Erythroblast (primary cell): ENCODE data around the gene LRMDA.
"Not testable (repeated sequence)": the region's sequence is repeated elsewhere in the genome, so short reads cannot be mapped to it uniquely, and the experiment has no call there.

ENCODE experiments used
- DNase-seq, 2 experiments: peaks; one replicate each; lab custom pipeline; 2025; lab: John Stamatoyannopoulos, UW
- GATA1 ChIP-seq: IDR thresholded peaks from 2 replicates; pipeline ENCODE4 v1.6.1; 2011; ENCODE audit warnings: low read depth, mild to moderate bottlenecking, control low read depth, low read length, moderate library complexity
- POLR2A ChIP-seq: IDR thresholded peaks from 2 replicates; pipeline ENCODE4 v1.6.1; 2011; ENCODE audit warnings: mild to moderate bottlenecking, low read length

Gene LRMDA

DNA sequence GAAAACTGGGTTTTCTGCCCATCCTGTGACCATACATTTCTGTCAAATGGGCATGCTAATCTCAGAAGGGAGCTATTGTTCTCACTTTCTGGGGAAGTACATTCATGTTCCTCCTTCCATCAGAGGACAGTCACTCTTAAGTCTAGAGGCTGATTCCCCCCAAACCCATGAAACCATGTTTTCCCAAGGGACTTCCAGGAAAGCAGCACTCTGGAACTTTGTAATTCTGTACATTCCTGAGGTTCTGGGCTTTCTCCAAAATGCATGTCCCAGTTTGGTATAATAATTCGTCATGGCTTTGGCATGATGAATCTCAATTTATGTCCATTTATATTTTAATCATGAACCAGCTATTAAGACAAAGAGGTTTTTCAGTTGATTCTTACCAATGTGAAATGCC lies 688.1 kb downstream of the LRMDA start:
- no peak for DNase-seq
- no peak for TF ChIP-seq GATA1
- TF ChIP-seq POLR2A = no peak

DNA sequence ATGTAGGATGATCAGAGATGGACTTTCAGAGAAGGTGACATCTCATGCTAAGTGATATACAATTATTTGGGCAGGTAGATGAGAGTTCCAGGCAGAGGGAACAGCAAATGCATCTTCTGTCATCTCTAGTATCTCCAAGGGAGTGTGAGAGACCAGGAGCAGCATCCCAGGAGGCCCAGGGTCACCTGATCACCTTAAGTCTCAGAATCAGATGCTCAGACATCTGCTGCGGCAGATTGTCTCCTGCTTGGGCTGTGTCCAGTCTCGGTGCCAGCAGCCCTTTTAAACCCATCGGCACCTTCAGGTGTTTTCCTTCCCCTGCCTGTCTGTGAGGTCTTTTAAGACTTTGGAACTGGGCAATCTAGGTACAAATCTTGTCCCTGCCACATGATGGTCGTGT lies 690.6 kb downstream of the LRMDA start:
- no peak for DNase-seq

DNA sequence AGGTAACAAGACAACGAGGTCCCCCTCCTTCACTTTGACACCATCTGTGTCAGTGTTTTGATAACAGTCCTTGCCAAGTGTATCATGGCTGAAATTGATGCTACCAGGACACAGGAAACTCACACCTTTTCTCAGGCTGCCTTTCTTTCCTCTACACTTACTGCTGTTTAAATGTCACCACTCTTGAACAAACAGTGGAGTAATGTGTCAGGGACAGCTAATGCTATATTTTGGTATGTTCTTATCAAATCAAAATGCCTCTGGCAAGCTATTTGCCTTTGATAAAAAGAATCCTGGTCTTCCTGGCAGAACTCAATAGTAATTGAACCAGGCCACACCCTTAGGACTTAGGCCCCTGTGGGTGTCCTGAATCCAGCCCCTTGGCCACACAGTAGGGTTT lies 692.9 kb downstream of the LRMDA start:
- TF ChIP-seq GATA1 = no peak
- no peak for TF ChIP-seq POLR2A
- DNase-seq = no peak

More for the DNA sequence above, 690.6 kb downstream of the LRMDA start:
- TF ChIP-seq GATA1 (no peak), POLR2A (no peak)

DNA sequence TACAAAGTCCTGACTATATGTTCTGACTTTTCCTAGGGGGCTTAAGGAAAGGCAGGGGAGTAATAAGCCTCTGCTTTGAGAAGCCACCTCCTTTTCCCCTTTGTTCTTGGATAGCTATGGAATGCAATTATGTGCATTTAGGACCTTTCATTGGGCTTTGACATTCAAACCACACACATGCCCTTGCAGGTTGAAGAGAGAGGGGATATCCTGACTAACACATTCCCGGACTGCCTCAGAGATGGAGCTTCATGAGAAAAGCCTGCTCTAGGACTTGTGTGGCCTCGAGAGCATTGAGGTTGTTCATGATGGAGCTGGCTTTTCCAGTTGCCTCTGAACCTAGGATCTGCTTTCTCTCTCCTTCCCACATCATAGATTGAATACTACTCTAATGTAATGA lies 694.5 kb downstream of the LRMDA start:
- TF ChIP-seq POLR2A (no peak), GATA1 (no peak)

DNA sequence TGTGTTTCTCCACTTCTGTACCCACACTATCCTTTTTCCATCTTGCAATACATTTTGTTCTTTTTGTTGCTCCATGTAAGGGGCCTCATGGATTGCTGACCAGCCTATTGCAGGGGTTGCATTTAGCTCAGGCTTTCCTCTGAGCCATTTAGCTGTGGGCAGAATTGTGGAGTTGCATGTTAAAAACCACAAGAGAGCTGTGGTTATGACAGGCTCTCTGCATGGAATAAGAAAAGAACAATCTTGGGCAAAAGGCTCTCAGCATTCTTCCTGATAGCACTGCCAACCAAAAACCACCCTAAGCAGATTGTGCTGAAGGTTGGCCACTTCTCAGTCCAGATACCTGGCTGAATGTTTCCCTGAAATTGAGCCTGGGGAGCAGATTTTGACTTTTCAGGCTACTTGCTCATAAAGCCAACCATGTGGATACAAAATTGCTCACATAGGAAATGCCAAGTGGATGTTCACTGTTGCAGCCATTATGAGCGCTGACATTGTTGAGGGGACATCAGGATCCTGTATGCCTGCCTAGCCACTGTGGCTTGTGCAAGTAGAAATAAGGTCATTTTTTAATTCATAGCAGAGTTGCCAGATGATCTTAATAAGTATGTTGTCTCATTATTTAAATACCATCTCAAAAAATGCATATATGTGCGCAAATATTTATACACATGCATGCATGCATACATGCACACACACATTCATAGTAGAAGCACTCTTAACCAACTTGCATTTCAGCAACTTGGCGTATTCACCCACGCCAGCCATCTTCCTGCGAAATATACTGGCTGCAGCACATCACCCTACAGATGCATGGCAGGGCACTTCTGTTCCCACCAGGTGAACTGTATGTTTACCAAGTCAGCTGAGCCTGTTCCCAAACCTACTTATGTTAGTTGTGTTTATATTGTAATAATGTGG lies 695.4 kb downstream of the LRMDA start:
- no peak for DNase-seq
- TF ChIP-seq GATA1 (no peak), POLR2A (no peak)

More for the DNA sequence above, 694.5 kb downstream of the LRMDA start:
- DNase-seq = no peak

DNA sequence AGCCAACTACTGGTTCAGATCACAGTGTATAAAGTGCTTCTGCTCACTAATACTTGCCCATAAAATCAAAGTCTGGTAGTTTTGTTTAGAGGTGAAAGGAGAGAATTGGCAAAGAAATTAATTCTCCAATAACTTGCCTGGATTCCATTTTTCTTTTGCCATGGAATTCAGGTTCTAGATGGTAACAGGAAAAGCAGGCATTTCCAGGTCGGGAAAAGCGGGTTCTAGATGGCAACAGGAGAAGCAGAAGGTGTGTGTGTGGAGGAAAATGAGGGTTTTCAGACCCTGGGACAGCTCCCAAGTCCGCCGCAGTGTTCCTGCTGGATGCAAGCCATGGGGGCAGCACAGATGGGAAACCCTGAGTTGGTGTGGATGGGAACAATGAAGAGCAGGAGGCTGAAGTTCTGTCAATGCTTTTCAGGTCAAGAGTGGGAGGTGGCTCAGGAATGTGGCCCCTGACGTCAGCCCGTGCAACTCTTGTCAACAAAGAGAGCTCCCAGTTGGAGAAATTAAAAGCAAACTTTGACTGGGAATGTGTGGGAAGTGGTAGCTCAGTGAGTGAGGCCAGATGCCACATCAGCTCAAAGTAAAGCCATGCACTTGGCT lies 696.7 kb downstream of the LRMDA start:
- TF ChIP-seq POLR2A = no peak
- no peak for TF ChIP-seq GATA1
- no peak for DNase-seq

DNA sequence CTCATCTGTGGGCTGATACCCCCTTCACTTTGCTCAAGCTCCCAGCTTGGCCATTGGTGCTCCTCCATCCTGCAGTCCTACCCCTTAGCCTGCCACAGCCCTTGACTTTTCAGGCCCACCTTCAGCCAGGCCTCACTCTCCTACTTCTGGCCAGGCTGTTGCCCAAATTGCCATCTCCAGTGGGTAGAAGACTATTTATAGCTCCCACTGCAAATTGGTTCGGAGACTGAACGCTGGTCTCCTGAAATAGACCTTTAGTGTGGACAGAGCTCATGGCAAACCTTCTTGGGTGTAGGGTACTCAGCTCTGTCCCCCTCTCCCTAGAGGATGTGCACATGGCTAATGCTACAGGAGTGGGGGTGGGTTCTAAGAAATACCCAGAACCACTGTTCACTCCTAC lies 697.8 kb downstream of the LRMDA start:
- TF ChIP-seq POLR2A (no peak), GATA1 (no peak)
- no peak for DNase-seq

DNA sequence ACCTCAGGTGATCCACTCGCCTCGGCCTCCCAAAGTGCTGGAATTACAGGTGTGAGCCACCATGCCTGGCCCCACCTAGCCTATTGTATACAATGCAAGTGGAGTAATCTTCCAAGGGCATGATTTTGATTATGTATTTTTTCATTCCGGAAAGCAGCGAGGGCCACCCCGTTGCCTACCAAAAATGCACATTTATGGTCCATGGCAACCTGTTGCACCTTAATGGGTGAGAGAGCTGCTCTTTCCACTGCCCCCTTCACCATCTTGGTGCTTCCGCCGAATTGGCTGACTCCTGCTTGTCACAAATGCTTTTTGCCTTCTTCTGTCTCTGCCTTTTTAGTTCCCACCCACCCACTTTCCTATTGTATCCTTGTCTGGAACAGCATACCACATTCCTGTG lies 699.5 kb downstream of the LRMDA start:
- DNase-seq = no peak
- no peak for TF ChIP-seq GATA1
- TF ChIP-seq POLR2A = no peak

DNA sequence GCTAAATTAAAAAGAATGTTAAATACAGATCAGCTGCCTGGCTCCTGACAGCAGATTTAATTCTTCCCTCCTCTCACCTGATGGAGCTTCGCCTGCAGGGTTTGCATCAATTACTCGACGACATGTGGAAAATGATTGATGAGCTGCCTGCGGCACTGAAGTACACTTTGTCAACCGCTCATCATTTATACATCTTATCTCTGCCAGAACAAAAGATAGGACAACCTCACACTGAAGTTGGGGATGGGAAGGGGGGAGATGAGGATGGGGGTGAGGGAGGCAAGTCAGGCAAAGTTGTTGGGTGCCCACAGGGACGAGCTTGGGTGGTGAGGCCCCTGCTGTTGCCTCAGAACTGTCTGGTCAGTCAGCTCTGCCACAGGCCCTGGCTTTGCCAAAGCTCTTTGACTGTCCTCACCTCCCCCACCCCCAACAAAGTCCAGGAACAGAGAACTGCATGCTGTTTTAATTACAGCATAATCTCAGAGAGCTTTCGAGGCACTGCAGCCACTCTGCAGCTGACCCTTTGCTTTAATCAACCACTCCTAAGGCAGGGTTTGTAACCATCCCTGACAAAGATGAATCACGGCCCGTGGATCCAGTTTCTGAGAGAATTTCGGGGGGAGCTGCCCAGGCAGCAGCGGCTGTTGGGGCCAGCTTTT lies 702.3 kb downstream of the LRMDA start:
- TF ChIP-seq GATA1 (no peak), POLR2A (no peak)

DNA sequence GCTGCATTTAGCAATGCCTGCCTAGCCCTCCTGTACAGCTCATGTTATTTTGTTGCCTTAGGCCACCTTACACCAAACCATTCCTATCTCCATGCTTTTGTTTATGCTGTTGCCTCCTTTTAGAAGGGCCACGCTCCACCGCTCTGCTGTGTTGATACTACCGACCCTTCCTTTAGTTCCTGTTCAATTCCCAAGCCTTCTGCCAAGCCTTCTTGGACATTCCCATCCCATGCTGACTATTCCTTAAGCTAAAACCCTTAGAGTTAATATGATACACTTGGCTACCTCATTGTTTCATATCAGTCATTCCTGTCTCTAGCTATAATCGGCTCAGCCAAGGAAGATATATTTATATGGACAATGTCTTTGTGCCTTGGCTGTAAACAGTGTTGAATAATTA lies 705.5 kb downstream of the LRMDA start:
- TF ChIP-seq GATA1 (no peak), POLR2A (no peak)
- no peak for DNase-seq

More for the DNA sequence above, 702.3 kb downstream of the LRMDA start:
- no peak for DNase-seq

DNA sequence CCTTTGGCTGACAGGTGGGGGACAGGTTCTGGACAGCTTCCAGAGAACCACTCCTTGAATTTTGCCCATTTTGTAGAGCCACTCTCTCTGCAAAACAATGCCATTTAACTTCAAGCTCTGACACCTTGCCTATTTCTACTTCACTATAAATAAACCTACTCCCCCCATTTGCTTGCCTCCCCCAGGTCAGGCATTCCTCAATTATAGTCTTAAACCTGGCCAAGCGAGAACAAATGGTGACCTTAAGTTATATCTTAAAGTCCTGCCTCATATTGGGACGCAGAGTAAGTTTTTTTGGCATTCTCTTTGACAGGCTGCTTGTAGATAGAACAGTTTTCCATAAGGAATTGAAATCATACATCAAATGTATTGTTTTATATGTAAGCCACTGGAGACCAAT lies 706.9 kb downstream of the LRMDA start:
- no peak for DNase-seq
- TF ChIP-seq GATA1 (no peak), POLR2A (no peak)

DNA sequence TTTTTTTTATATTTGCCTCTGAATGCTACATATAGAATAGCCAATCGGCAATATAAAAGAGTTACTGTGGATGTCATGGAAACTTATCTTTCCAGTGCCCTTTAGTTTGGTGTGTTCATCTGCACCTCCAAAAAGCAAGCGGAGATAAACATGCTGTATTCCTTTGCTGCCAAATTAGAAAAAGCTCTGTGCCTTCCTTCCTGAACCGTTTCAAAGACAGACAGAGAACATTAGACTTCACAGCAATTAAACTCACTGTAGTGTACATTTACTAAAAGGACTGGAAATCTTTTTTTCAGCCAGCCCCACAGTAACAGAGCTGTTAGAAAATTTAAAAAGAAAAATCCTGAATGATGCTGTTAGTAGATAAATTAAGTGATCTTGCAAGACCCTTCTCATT lies 707.5 kb downstream of the LRMDA start:
- DNase-seq = no peak

DNA sequence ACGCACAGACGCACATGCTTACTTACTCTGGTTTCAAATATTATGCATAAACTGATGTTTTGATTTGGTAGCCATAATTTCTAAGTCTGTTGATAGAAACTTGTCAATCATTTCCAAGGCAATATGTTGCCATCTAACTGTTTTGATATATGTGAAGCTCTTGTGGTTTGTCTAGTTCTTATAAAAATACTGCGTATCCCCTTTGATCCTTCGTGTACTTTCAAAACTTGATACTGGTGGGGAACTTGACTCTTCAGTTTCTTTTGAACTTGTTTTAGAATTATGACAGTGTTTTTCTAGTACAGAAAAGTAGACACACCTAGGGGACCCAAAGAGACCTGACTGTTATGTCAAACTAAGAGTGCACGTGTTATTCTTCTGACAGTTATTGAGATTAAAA lies 708.0 kb downstream of the LRMDA start:
- no peak for TF ChIP-seq POLR2A
- TF ChIP-seq GATA1 = no peak
- DNase-seq = no peak

More for the DNA sequence above, 707.5 kb downstream of the LRMDA start:
- no peak for TF ChIP-seq POLR2A
- no peak for TF ChIP-seq GATA1

DNA sequence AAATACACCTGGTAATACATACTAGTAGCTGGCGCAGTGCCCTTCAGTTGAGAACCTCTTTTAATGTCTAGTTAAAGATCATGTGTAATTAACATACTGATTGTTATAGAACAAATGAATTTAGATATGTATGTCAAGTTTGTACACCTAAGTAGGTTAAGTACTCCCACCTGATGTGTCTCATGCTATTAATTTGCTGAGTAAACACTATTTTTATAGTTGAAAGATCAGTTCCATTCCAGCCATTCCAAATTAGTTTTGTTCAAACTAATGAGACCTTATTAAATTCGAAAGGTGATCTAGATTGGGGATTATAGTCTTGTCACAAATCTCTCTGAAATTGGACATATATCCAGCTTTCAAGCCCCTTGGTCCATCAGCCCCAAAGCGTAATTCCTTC lies 710.0 kb downstream of the LRMDA start:
- DNase-seq = no peak
- no peak for TF ChIP-seq GATA1
- no peak for TF ChIP-seq POLR2A

DNA sequence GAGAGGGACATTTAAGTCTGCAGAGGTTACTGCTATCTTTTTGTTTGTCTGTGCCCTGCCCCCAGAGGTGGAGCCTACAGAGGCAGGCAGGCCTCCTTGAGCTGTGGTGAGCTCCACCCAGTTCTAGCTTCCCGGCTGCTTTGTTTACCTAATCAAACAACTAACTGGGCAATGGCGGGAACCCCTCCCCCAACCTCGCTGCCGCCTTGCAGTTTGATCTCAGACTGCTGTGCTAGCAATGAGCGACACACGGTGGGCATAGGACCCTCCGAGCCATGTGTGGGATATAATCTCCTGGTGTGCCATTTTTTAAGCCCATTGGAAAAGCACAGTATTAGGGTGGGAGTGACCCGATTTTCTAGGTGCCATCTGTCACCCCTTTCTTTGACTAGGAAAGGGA lies 716.8 kb downstream of the LRMDA start:
- DNase-seq = not testable (repeated sequence)
